Keratinocyte (primary cell): ENCODE results near the gene COL20A1. TPM values are rescaled to one million over a fixed set of nuclear protein-coding genes. Genes with fewer than 3 reads are reported as not detected.

Source experiments
- DNase-seq: peaks from one replicate; pipeline ENCODE4 v3.0.0-alpha.2; 2011; ENCODE audit warnings: low read depth, missing footprints, low spot score
- FAIRE-seq: peaks from 2 replicates; lab custom pipeline; 2011; peaks lifted over from hg19 to GRCh38; lab: Jason Lieb, UNC
- H2AFZ ChIP-seq: 2 replicates; pipeline ENCODE4 v1.6.0; 2012; ENCODE audit warnings: low read length, control low read depth, inconsistent platforms; ENCODE audit not compliant: control insufficient read depth
- H3K27ac ChIP-seq: 2 replicates; pipeline ENCODE4 v1.5.1; 2011; ENCODE audit warnings: low read length; ENCODE audit not compliant: control insufficient read depth, insufficient read depth
- H3K27me3 ChIP-seq: 3 replicates; pipeline ENCODE4 v1.6.0; 2011; ENCODE audit warnings: low read length; ENCODE audit not compliant: control insufficient read depth, insufficient read depth; ENCODE audit errors: extremely low read depth
- H3K36me3 ChIP-seq, 2 experiments: 2 replicates in 1 of 2; 3 replicates in 1 of 2; pipeline ENCODE4 v1.5.1; 2011; ENCODE audit warnings: low read length in 2 of 2, mild to moderate bottlenecking in 1 of 2; ENCODE audit not compliant: control insufficient read depth in 2 of 2, insufficient read depth in 2 of 2; ENCODE audit errors: extremely low read depth in 1 of 2
- H3K4me1 ChIP-seq: 3 replicates; pipeline ENCODE4 v1.5.1; 2011; ENCODE audit warnings: low read length; ENCODE audit not compliant: control insufficient read depth, insufficient read depth; ENCODE audit errors: extremely low read depth
- H3K4me2 ChIP-seq: 3 replicates; pipeline ENCODE4 v1.6.0; 2011; ENCODE audit warnings: low read depth, low read length; ENCODE audit not compliant: control insufficient read depth, insufficient read depth; ENCODE audit errors: extremely low read depth
- H3K4me3 ChIP-seq, 3 experiments: fragments of 200-600 bp in 1 of 3; sonication (generic) in 1 of 3; 2 replicates in 2 of 3; 3 replicates in 1 of 3; pipeline ENCODE4 v1.5.1; 2011 to 2016; ENCODE audit warnings: low read length in 3 of 3, mild to moderate bottlenecking in 3 of 3, control low read depth in 2 of 3, inconsistent platforms in 1 of 3, low read depth in 1 of 3, mixed read lengths in 1 of 3, mixed run types in 1 of 3, moderate library complexity in 1 of 3; ENCODE audit not compliant: control insufficient read depth in 2 of 3, insufficient read depth in 2 of 3; ENCODE audit errors: extremely low read depth in 1 of 3
- H3K79me2 ChIP-seq: 2 replicates; pipeline ENCODE4 v1.6.0; 2012; ENCODE audit warnings: low read length; ENCODE audit not compliant: control insufficient read depth, insufficient read depth
- H3K9ac ChIP-seq: 3 replicates; pipeline ENCODE4 v1.6.0; 2011; ENCODE audit warnings: low read length; ENCODE audit not compliant: control insufficient read depth, insufficient read depth; ENCODE audit errors: extremely low read depth
- H3K9me1 ChIP-seq: 3 replicates; pipeline ENCODE4 v1.6.0; 2011; ENCODE audit warnings: low read length; ENCODE audit not compliant: control insufficient read depth, insufficient read depth; ENCODE audit errors: extremely low read depth
- H3K9me3 ChIP-seq: 2 replicates; pipeline ENCODE4 v1.5.1; 2012; ENCODE audit warnings: low read depth, low read length; ENCODE audit not compliant: control insufficient read depth
- H4K20me1 ChIP-seq: 3 replicates; pipeline ENCODE4 v1.6.0; 2011; ENCODE audit warnings: low read length; ENCODE audit not compliant: control insufficient read depth, insufficient read depth; ENCODE audit errors: extremely low read depth
- CTCF ChIP-seq, 3 experiments: IDR thresholded peaks in 1 of 3; conservative IDR thresholded peaks in 1 of 3; optimal IDR thresholded peaks in 1 of 3; 2 replicates in 2 of 3; 3 replicates in 1 of 3; pipeline versions ENCODE3 to v1.5.1; 2011; ENCODE audit warnings: low read length in 3 of 3, mild to moderate bottlenecking in 3 of 3, moderate library complexity in 2 of 3, control low read depth in 1 of 3, inconsistent platforms in 1 of 3; ENCODE audit not compliant: insufficient read depth in 2 of 3; ENCODE audit errors: extremely low read depth in 1 of 3
- EZH2 ChIP-seq: IDR thresholded peaks from one replicate; pipeline ENCODE4 v1.6.1; 2012; ENCODE audit warnings: inconsistent platforms, mild to moderate bottlenecking, low read length, moderate library complexity
- dilution Hi-C: fragments of 300-500 bp; cut with MboI; formaldehyde crosslinking; loops from one replicate; pipeline ENCODE4 v1.7.0; 2020; ENCODE audit warnings: low sequenced_read_pairs; ENCODE audit not compliant: extremely low pct_ligation_motif_present
- polyA plus RNA-seq, 5 experiments: library from polyadenylated mRNA; depleted of rRNA in 3 of 5; stranded (reverse) in 3 of 5; stranded (forward) in 1 of 5; unstranded in 1 of 5; fragments of >200 nt; gene quantifications; 1 replicate in 1 of 5; 2 replicates in 3 of 5; 3 replicates in 1 of 5; pipeline versions ENCODE4 v1.2.1 to v1.2.3, GENCODE V29; 2011 to 2012; ENCODE audit warnings: missing spikeins in 2 of 5, low read depth in 1 of 5, low replicate concordance in 1 of 5

COL20A1 gene
- polyA plus RNA-seq, 1 donor (not counting 4 experiments of a cell fraction or from before 2014, with no cell fraction given) = not detected

GRCh38 chr20:63311833-63312243, 18.9 kb downstream of the COL20A1 start:
- H3K4me3 ChIP-seq = no peak overlapping the region
- H3K27me3 ChIP-seq = peaks cover 13% of the 10 kb centered on the region
- dilution Hi-C loops = no loop called here
- no peak overlapping the region for H2AFZ ChIP-seq
- TF ChIP-seq CTCF (optimal IDR thresholded peaks at IDR 0.05 in 1 of 3, IDR thresholded peaks at IDR 0.05 in 1 of 3, conservative IDR thresholded peaks at IDR 0.05 in 1 of 3; ENCODE audit: extremely low read depth in 1 of 3, insufficient read depth in 2 of 3, low read length in 3 of 3) = no peak
- TF ChIP-seq EZH2 = no peak
- no peaks in the 10 kb centered on the region for H3K9me3 ChIP-seq
- no peaks in the 10 kb centered on the region for H3K36me3 ChIP-seq
- no peaks in the 10 kb centered on the region for H3K4me1 ChIP-seq
- no peak overlapping the region for H3K9ac ChIP-seq
- no peak overlapping the region for H3K27ac ChIP-seq
- H4K20me1 ChIP-seq = no peaks in the 10 kb centered on the region
- H3K79me2 ChIP-seq = no peaks in the 10 kb centered on the region
- FAIRE-seq (no peak), DNase-seq (no peak)
- H3K9me1 ChIP-seq = no peaks in the 10 kb centered on the region
- H3K4me2 ChIP-seq = no peak overlapping the region

GRCh38 chr20:63312273-63312672, 19.3 kb downstream of the COL20A1 start:
- no peak for TF ChIP-seq EZH2
- TF ChIP-seq CTCF (optimal IDR thresholded peaks at IDR 0.05 in 1 of 3, IDR thresholded peaks at IDR 0.05 in 1 of 3, conservative IDR thresholded peaks at IDR 0.05 in 1 of 3; ENCODE audit: extremely low read depth in 1 of 3, insufficient read depth in 2 of 3, low read length in 3 of 3) = no peak
- FAIRE-seq (no peak), DNase-seq (no peak)
- Histone ChIP-seq H4K20me1 (no peaks in the 10 kb centered on the region), H3K79me2 (no peaks in the 10 kb centered on the region), H3K36me3 (no peaks in the 10 kb centered on the region), H3K4me1 (no peaks in the 10 kb centered on the region), H3K4me3 (no peak overlapping the region), H3K27me3 (peaks cover 13% of the 10 kb centered on the region), H3K4me2 (no peak overlapping the region), H3K9ac (no peak overlapping the region), H3K9me1 (no peaks in the 10 kb centered on the region), H3K9me3 (no peaks in the 10 kb centered on the region), H3K27ac (no peak overlapping the region), H2AFZ (no peak overlapping the region)
- dilution Hi-C loops = no loop called here
